OCI-LY3 (cell line): ENCODE measurements around the gene RPUSD1.

Source experiments
- H2AFZ ChIP-seq: fragments of 200-600, 300-600 bp; shearing (Covaris generic); 2 replicates; pipeline ENCODE4 v1.6.0; 2014; ENCODE audit warnings: antibody characterized with exemption, low read depth, low read length
- H3K27ac ChIP-seq: fragments of 200-600, 300-600 bp; sonication (generic); 2 replicates; pipeline ENCODE4 v1.5.1; 2014; ENCODE audit warnings: mild to moderate bottlenecking, low read length, moderate library complexity, mixed read lengths
- H3K27me3 ChIP-seq: fragments of 200-600, 300-600 bp; sonication (generic); 2 replicates; pipeline ENCODE4 v1.6.1; 2014; ENCODE audit warnings: low read depth, low read length, mixed read lengths
- H3K36me3 ChIP-seq: fragments of 200-600, 300-600 bp; sonication (generic); replicated peaks from 2 replicates; pipeline ENCODE3; 2014; ENCODE audit warnings: low read depth, low read length, mixed read lengths
- H3K4me1 ChIP-seq: fragments of 300-600, 200-600 bp; sonication (generic); 2 replicates; pipeline ENCODE4 v1.6.1; 2014; ENCODE audit warnings: low read length, mixed read lengths
- H3K4me2 ChIP-seq: fragments of 200-600, 300-600 bp; sonication (generic); 2 replicates; pipeline ENCODE4 v1.6.1; 2014; ENCODE audit warnings: low read length, mixed read lengths
- H3K4me3 ChIP-seq: fragments of 300-600, 200-600 bp; sonication (generic); 2 replicates; pipeline ENCODE4 v1.5.1; 2014; ENCODE audit warnings: antibody characterized with exemption, mild to moderate bottlenecking, low read length, moderate library complexity
- H3K79me2 ChIP-seq: fragments of 300-600, 200-600 bp; shearing (Covaris generic); 2 replicates; pipeline ENCODE4 v1.6.1; 2014; ENCODE audit warnings: mild to moderate bottlenecking, low read length, mixed read lengths
- H3K9ac ChIP-seq: fragments of 300-600, 200-600 bp; shearing (Covaris generic); 2 replicates; pipeline ENCODE4 v1.6.0; 2014; ENCODE audit warnings: mild to moderate bottlenecking, low read length, moderate library complexity
- H3K9me3 ChIP-seq: fragments of 200-600, 300-600 bp; shearing (Covaris generic); 2 replicates; pipeline ENCODE4 v1.6.1; 2014; ENCODE audit warnings: low read length, mixed read lengths; ENCODE audit not compliant: insufficient read depth
- H4K20me1 ChIP-seq: fragments of 200-600, 300-600 bp; sonication (generic); 2 replicates; pipeline ENCODE4 v1.6.1; 2016; ENCODE audit warnings: low read length, mixed read lengths; ENCODE audit not compliant: insufficient read depth
- CTCF ChIP-seq: fragments of 200-600, 300-600 bp; sonication (generic); IDR thresholded peaks from 2 replicates; pipeline ENCODE4 v1.5.1; 2014; ENCODE audit warnings: antibody characterized with exemption, low read length, low read depth
- EZH2phosphoT487 ChIP-seq: fragments of 200-600 bp; shearing (Covaris generic); IDR thresholded peaks from 2 replicates; pipeline ENCODE4 v1.6.1; 2018; ENCODE audit warnings: antibody characterized with exemption, mixed run types, low read depth

RPUSD1 gene

GRCh38 chr16:830107-830870 is 42.1 kb upstream of the RPUSD1 start:
- H2AFZ ChIP-seq, result no peak overlapping the region
- H3K4me2 ChIP-seq, result no peak overlapping the region
- H3K27ac ChIP-seq, result no peak overlapping the region
- H3K9me3 ChIP-seq, result no peaks in the 10 kb centered on the region
- H3K27me3 ChIP-seq, result no peaks in the 10 kb centered on the region
- H3K9ac ChIP-seq, result no peak overlapping the region
- H3K4me3 ChIP-seq, result no peak overlapping the region
- TF ChIP-seq CTCF, result no peak
- no peak for TF ChIP-seq EZH2phosphoT487
- no peaks in the 10 kb centered on the region for H3K4me1 ChIP-seq
- no peaks in the 10 kb centered on the region for H3K79me2 ChIP-seq
- no peaks in the 10 kb centered on the region for H3K36me3 ChIP-seq
- H4K20me1 ChIP-seq, result no peaks in the 10 kb centered on the region

- H3K4me1 ChIP-seq, result no peaks in the 10 kb centered on the region
- H3K9me3 ChIP-seq, result no peaks in the 10 kb centered on the region
- no peak overlapping the region for H3K27ac ChIP-seq
- no peaks in the 10 kb centered on the region for H3K36me3 ChIP-seq
- H4K20me1 ChIP-seq, result no peaks in the 10 kb centered on the region
- H3K4me2 ChIP-seq, result no peak overlapping the region
- H3K4me3 ChIP-seq, result no peak overlapping the region
- no peak overlapping the region for H2AFZ ChIP-seq
- H3K27me3 ChIP-seq, result no peaks in the 10 kb centered on the region
- H3K79me2 ChIP-seq, result no peaks in the 10 kb centered on the region
- no peak overlapping the region for H3K9ac ChIP-seq
- TF ChIP-seq EZH2phosphoT487 (no peak), CTCF (no peak)
Measured at GRCh38 chr16:828891-829290, 40.7 kb upstream of the RPUSD1 start.

GRCh38 chr16:827513-827912 is 39.3 kb upstream of the RPUSD1 start:
- TF ChIP-seq CTCF, result no peak
- no peak for TF ChIP-seq EZH2phosphoT487
- Histone ChIP-seq H3K27me3 (no peaks in the 10 kb centered on the region), H4K20me1 (no peaks in the 10 kb centered on the region), H3K9me3 (no peaks in the 10 kb centered on the region), H3K9ac (no peak overlapping the region), H3K27ac (no peak overlapping the region), H3K36me3 (no peaks in the 10 kb centered on the region), H3K4me2 (no peak overlapping the region), H3K4me3 (no peak overlapping the region), H3K4me1 (no peaks in the 10 kb centered on the region), H3K79me2 (no peaks in the 10 kb centered on the region), H2AFZ (no peak overlapping the region)

GRCh38 chr16:825341-826061 is 37.3 kb upstream of the RPUSD1 start:
- Histone ChIP-seq H4K20me1 (no peaks in the 10 kb centered on the region), H3K27ac (no peak overlapping the region), H3K27me3 (no peaks in the 10 kb centered on the region), H3K9me3 (no peaks in the 10 kb centered on the region), H3K4me2 (no peak overlapping the region), H3K4me1 (no peaks in the 10 kb centered on the region), H3K4me3 (no peak overlapping the region), H3K36me3 (no peaks in the 10 kb centered on the region), H3K9ac (no peak overlapping the region), H3K79me2 (no peaks in the 10 kb centered on the region), H2AFZ (no peak overlapping the region)
- TF ChIP-seq CTCF, result no peak
